HUES64 (cell line): ENCODE results near the gene ABCB6.
A peak's percentile ranks its signal among the peaks of the same experiment; 100 is the strongest.

Experiments used
- H3K27ac ChIP-seq: 2 replicates; pipeline ENCODE4 v1.7.0; 2013; ENCODE audit warnings: low read depth, low read length, inconsistent platforms
- H3K27me3 ChIP-seq: 2 replicates; pipeline ENCODE4 v1.6.1; 2013; ENCODE audit warnings: mild to moderate bottlenecking, low read length; ENCODE audit not compliant: insufficient read depth
- H3K36me3 ChIP-seq: 2 replicates; pipeline ENCODE4 v1.6.1; 2013; ENCODE audit warnings: mild to moderate bottlenecking, low read length; ENCODE audit not compliant: insufficient read depth
- H3K4me1 ChIP-seq: 2 replicates; pipeline ENCODE4 v1.6.1; 2013; ENCODE audit warnings: mild to moderate bottlenecking, low read length, moderate library complexity; ENCODE audit not compliant: insufficient read depth
- H3K4me3 ChIP-seq: 2 replicates; pipeline ENCODE4 v1.5.1; 2013; ENCODE audit warnings: mild to moderate bottlenecking, low read length, moderate library complexity
- H3K9ac ChIP-seq: 2 replicates; pipeline ENCODE4 v1.6.1; 2013; ENCODE audit warnings: mild to moderate bottlenecking, low read depth, low read length
- H3K9me3 ChIP-seq: 2 replicates; pipeline ENCODE4 v1.6.1; 2013; ENCODE audit warnings: low read depth, low read length; ENCODE audit not compliant: insufficient read depth
- WGBS: fragments of 150-250, 120-280 bp; methylation state at CpG from one replicate; pipeline ENCODE4 v1.1.7; 2013; ENCODE audit warnings: missing lambda C conversion rate; 5-methylcytosine and 5-hydroxymethylcytosine counted together

ABCB6 gene

DNA sequence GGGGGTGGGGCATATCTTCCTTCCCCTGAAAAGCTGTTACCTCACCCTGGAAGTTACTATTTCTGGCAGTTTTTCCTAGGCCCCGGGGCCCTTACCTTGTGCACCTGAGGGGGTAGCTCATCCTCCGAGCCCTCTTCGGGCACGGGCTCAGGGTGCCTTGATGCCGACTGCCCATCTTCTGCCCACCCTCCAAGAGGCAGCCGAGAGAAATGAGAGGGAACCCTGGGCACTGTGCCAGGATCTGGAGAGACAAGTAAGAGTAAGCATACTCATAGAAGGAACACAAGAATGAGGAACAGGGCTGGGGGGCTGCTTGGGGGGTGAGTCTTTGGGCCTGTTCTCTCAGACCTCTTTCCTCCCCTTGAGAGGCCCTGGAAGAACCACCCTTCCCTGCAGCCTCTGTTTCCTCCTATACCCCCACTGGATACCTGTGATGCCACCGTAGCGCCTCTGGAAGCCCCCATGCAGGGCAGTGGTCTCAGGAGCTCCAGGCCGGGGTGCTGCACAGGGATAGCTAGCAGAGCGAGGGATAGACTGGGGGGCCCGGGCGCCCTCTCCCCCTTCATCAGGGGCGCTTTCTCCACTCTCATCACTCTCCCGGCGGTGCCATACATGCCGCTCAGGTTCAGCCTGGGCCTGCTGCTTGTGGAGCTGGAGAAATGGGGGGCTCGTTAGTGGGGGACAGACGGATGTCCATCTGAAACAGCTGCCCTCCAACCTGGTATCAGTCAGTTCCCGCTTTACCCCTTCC, 2.1 kb upstream of the ABCB6 start:
- Histone ChIP-seq H3K4me3 (no peak overlapping the region), H3K36me3 (peaks cover 56% of the 10 kb centered on the region), H3K27ac (no peak overlapping the region), H3K27me3 (no peaks in the 10 kb centered on the region), H3K9ac (no peak overlapping the region), H3K4me1 (peaks cover 7% of the 10 kb centered on the region), H3K9me3 (no peaks in the 10 kb centered on the region)
- 92% methylated on average over 19 of the region's 19 CpGs for WGBS

DNA sequence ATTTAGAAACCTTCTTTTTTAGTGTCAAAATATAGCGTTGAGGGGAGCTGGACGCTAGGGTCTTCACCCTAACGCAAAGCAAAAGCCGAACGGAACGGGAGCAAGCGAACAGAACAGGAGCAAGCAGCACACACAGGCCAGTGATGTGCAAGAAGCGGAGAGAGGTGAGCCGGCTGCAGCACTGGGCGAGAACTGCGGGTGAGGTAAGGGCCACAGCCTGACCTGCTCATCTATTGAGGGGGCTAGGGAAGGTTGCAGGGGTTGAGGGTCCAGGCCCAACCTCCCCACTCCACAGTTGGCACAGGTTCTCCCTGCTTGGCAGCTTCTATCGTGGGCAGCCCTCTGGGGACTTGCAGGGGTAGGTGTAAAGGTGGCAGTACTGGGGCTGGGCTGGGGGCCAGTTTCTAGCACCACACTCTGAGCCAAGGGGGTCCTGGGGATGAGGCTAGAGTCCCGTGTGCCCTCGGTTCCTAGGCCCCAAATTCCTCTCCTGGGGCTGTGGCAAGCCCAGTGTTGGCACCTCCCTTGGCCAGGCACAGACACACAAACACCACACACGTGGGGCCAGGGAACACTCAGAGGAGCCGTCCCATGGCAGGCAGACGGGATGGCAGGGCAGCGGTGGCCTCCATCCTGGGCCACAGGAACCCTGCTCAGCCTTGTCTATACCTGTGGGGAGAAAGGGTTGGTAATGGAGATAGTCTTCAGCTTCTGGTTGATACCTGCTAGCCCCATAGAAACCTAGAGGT, 1.2 kb upstream of the ABCB6 start:
- Histone ChIP-seq H3K9ac (no peak overlapping the region; the same call in 1 of the 2 replicates), H3K36me3 (peaks cover 52% of the 10 kb centered on the region), H3K4me1 (peaks cover 7% of the 10 kb centered on the region)

DNA sequence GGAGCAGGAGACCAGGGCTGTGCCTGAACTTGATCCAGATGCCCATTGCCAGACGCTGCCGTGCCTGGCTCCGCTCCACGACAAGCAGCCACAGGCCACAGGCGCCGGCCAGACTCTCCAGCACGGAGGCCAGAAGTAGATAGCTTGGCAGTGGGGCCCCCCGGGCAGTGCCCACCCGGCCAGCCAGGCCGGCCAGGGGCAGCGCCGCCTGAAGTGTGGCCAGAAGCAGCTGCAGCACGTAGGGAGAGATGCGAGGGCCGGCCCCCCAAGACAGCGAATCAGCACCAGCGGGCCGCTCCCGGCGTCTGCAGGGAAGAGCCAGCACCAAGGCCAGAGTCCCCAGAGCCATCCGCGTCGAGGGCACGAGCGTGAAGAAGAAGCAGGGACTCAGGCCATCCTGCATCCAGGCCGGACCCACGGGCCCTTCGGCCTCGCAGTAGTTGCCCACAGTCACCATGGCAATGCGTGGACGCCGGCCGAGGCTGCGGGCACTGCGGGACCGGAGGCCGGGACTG, 484 bp downstream of the ABCB6 start:
- H3K9ac ChIP-seq: peak overlapping the region; percentile 88
- H3K27ac ChIP-seq: peak overlapping the region; percentile 71
- no peaks in the 10 kb centered on the region for H3K27me3 ChIP-seq
- H3K4me1 ChIP-seq: peaks cover 7% of the 10 kb centered on the region
- no peaks in the 10 kb centered on the region for H3K9me3 ChIP-seq
- H3K36me3 ChIP-seq: peaks cover 52% of the 10 kb centered on the region
- WGBS: 1% methylated on average over 37 of the region's 37 CpGs
- peak overlapping the region; percentile 63 for H3K4me3 ChIP-seq

More for the DNA sequence above, 1.2 kb upstream of the ABCB6 start:
- Histone ChIP-seq H3K9me3 (no peaks in the 10 kb centered on the region), H3K27ac (no peak overlapping the region), H3K4me3 (no peak overlapping the region), H3K27me3 (no peaks in the 10 kb centered on the region)
- WGBS: 96% methylated on average over 18 of the region's 18 CpGs

DNA sequence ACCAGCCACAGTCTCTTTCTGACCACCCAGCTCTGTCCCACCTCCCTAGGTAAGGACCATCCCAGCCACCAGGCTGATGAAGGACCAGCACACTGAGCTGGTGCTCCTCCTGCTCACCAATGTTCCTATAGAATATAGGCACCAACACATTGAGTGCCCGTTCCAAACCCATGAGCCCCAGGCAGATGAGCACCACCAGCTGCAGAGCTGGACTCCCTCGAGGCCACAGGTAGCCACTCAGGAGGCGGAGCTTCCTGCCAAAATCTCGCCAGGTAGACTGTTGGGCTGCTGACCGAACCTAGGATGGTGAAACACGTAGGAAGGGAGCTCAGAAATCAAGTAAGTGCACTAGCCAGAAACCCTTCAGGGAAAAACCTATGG, 2.2 kb downstream of the ABCB6 start:
- Histone ChIP-seq H3K36me3 (peaks cover 49% of the 10 kb centered on the region), H3K4me1 (peaks cover 7% of the 10 kb centered on the region), H3K27ac (no peak overlapping the region), H3K9ac (no peak overlapping the region), H3K9me3 (no peaks in the 10 kb centered on the region), H3K4me3 (no peak overlapping the region), H3K27me3 (no peaks in the 10 kb centered on the region)
- WGBS: 89% methylated on average over 6 of the region's 6 CpGs

DNA sequence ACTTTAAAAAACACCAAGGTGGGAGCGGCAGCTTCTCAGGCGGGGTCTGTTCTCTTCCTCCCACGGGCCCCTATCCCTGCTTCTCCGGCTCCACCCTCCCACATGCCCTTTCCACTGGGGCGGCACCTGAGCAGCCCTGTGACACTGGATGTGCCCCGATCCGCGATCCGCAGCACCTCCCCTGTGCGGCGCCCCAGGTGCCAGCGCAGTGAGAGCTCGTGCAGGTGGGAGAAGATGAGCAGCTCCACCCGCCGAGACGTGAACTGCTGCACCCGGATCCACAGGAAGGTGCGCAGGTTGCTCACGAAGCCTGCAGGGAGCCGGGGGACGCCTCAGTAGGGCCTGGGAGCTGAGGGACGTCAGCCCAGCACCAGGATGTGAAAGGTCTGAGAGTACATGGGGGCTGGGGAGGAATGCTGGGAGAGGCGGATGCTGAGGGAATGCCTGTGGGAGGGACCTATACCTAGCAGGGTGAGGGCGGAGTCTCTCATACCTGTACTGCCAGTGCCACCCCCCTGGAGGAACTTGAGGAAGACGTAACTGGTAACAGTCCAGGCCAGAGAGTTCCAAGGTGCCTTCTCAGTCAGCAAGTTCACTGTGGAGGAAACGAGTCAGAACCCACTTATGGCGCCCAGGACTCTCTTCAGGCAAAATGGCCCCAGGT, 2.8 kb downstream of the ABCB6 start:
- Histone ChIP-seq H3K27me3 (no peaks in the 10 kb centered on the region), H3K4me3 (no peak overlapping the region), H3K27ac (no peak overlapping the region), H3K9me3 (no peaks in the 10 kb centered on the region), H3K9ac (no peak overlapping the region), H3K36me3 (peaks cover 47% of the 10 kb centered on the region), H3K4me1 (peaks cover 7% of the 10 kb centered on the region)
- 93% methylated on average over 27 of the region's 27 CpGs for WGBS

DNA sequence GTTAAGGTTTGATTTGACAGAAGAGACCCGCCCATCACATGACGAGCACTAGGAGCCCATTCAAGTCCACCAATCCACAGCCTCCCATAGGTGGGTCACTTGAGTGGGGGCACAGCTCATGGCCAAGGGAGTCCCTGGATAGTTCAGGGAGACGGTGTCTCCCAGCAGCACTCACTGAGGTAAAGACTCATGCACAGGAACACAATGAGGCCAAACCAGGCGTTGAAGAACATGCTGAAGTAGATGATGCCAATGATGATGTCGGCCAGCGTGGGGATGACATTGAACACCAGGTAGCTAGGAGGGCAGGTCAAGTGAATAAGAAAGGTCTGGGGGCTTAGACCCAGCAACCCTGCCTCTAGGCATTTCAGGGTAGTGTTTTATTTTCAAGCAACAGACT, 4.0 kb downstream of the ABCB6 start:
- Histone ChIP-seq H3K4me3 (no peak overlapping the region), H3K27ac (no peak overlapping the region), H3K4me1 (peaks cover 7% of the 10 kb centered on the region), H3K27me3 (no peaks in the 10 kb centered on the region), H3K9me3 (no peaks in the 10 kb centered on the region), H3K36me3 (peaks cover 49% of the 10 kb centered on the region), H3K9ac (no peak overlapping the region)
- 95% methylated on average over 6 of the region's 6 CpGs for WGBS

DNA sequence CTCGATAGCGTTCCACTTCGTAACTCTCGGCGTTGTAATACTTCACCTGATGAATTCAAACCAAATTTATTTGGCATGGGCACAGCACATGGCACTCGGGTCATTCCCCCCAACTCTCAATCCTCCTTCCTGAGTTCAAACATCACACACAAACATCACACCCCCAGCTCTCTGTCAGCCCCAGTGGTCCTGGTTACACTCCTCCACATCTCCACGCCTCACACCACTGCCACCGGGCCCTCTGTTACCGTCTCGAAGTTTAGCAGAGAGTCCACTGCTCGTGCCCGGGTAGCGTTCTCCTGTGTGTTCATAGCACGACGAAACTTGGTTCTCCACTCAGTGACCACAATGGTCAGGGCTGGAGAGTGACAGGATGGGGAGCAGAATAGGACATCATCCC, 4.6 kb downstream of the ABCB6 start:
- Histone ChIP-seq H3K4me1 (peaks cover 7% of the 10 kb centered on the region), H3K9ac (no peak overlapping the region), H3K4me3 (no peak overlapping the region), H3K27me3 (no peaks in the 10 kb centered on the region), H3K9me3 (no peaks in the 10 kb centered on the region), H3K27ac (no peak overlapping the region), H3K36me3 (peaks cover 53% of the 10 kb centered on the region)
- 96% methylated on average over 15 of the region's 15 CpGs for WGBS

DNA sequence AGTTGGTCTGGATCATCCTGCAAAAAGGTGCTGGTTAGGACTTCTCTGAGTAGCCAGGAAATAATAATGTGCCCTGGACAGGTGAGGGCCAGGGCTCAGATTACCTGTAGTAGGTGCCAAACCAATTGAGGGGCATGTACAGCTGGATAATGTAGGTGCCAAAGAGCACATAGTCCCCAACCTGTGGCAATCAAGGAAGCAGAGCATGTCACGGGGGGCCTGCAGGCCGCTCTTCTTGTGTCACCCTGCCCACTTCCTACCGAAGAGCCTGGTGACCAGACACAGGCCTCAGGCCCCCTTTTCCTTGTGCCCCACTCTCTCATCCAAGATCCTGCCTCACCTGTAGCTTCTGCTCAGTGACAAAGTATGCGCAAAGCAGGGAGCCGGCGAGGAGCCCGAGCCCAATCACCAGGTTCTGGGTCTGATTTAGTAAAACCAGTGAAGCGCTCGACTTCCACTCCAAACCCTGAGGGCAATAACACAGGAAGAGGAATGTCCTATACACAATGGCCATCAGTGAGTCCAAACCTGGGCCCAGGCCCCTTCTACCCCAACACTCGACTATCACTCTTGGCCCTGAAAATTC, 5.2 kb downstream of the ABCB6 start:
- H3K36me3 ChIP-seq: peaks cover 58% of the 10 kb centered on the region
- 97% methylated on average over 10 of the region's 10 CpGs for WGBS
- peaks cover 7% of the 10 kb centered on the region for H3K4me1 ChIP-seq
- no peaks in the 10 kb centered on the region for H3K27me3 ChIP-seq
- H3K27ac ChIP-seq: no peak overlapping the region
- no peak overlapping the region for H3K4me3 ChIP-seq
- H3K9ac ChIP-seq: no peak overlapping the region
- H3K9me3 ChIP-seq: no peaks in the 10 kb centered on the region

DNA sequence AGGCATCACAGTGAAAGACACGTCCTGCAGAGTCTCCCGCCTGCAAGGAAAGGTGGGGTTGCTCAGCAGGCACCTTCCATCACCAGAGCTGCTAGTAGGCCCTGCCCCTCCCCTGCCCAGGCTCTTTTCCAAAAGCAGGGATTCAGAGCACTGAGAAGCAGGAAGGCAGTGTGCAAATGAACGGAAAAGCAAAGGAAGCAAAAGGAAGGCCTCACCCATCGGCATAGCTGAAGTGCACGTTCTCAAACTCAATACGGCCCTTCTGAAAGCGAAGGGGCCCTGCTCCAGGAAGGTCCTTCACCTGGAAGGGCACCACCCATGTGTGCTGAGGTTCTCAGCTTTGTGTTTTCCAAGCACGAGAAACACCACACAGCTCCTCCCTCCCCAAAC, 5.7 kb downstream of the ABCB6 start:
- Histone ChIP-seq H3K9ac (no peak overlapping the region), H3K4me1 (peaks cover 6% of the 10 kb centered on the region), H3K27me3 (no peaks in the 10 kb centered on the region), H3K36me3 (peaks cover 64% of the 10 kb centered on the region), H3K4me3 (no peak overlapping the region), H3K9me3 (no peaks in the 10 kb centered on the region), H3K27ac (no peak overlapping the region)
- 95% methylated on average over 8 of the region's 8 CpGs for WGBS

DNA sequence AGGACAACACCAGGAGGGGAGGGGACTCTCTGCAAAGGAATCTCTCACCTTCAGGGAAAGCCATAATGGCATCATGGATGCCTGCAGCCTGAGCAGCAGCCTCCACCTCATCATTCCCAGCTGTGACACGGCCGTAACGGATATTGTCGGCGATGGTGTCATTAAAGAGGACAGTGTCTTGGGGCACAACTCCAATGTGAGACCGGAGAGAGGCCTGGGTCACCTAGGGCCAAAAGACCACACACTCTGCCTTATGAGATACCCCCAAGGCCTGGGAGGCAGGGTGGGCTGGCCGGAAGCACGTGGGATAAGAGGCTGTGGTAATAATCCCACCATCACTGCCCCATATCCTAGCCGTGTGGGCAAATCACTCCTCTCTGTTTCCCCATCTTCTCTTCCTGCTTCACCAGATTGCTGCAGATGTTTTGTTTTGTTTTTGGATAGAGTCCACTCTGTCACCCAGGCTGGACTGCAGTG, 7.8 kb downstream of the ABCB6 start:
- Histone ChIP-seq H3K36me3 (peaks cover 66% of the 10 kb centered on the region), H3K27me3 (no peaks in the 10 kb centered on the region), H3K9me3 (no peaks in the 10 kb centered on the region), H3K9ac (no peak overlapping the region), H3K4me3 (no peak overlapping the region), H3K4me1 (0 out of 2 replicates have a peak, but pooled peaks cover 3% of the 10 kb centered on the region), H3K27ac (no peak overlapping the region)
- WGBS: 92% methylated on average over 9 of the region's 9 CpGs
